H7 (cell line): ENCODE data around the gene TSPAN3. TPM values are rescaled to one million over a fixed set of nuclear protein-coding genes. Genes with fewer than 3 reads are reported as not detected.

Experiments
- DNase-seq: peaks from one replicate; pipeline ENCODE4 v3.0.0; 2012
- H3K27me3 ChIP-seq: 2 replicates; pipeline ENCODE4 v1.6.0; 2011; ENCODE audit warnings: mild to moderate bottlenecking, low read length; ENCODE audit not compliant: control insufficient read depth, insufficient read depth
- H3K36me3 ChIP-seq: replicated peaks from 2 replicates; pipeline ENCODE4 v1.5.1; 2011; ENCODE audit warnings: low read length; ENCODE audit not compliant: control insufficient read depth, insufficient read depth
- H3K4me3 ChIP-seq: 2 replicates; pipeline ENCODE4 v1.5.1; 2011; ENCODE audit warnings: low read depth, mild to moderate bottlenecking, control low read depth, low read length, moderate library complexity; ENCODE audit not compliant: insufficient read depth
- total RNA-seq: library from RNA; depleted of rRNA; stranded (reverse); fragments of >200 nt; shearing (Covaris generic); gene quantifications from 2 replicates; pipeline ENCODE4 v1.2.3, GENCODE V29; 2014

TSPAN3 gene
- total RNA-seq, 1 experiment from 2014 or later, result 153 TPM

DNA sequence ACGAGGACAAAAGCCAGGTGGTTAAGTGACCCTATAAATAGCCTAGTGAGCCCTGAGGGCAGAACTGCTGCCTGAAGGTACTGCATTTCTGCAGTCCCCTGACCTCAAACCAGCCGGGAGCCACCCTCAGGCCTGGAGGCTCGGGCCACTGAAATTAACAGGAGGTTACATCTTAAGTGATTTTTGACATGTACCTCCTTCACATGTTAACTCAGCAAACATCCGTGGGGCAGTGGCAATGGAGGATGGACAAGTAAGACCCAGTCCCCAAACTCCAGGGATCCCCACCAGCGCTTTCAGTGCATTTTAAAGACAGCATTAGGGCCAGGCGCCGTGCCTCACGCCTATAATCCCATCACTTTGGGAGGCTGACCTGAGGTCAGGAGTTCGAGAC is 49.8 kb downstream of the TSPAN3 start:
- no peak for DNase-seq
- H3K4me3 ChIP-seq, result no peak overlapping the region

DNA sequence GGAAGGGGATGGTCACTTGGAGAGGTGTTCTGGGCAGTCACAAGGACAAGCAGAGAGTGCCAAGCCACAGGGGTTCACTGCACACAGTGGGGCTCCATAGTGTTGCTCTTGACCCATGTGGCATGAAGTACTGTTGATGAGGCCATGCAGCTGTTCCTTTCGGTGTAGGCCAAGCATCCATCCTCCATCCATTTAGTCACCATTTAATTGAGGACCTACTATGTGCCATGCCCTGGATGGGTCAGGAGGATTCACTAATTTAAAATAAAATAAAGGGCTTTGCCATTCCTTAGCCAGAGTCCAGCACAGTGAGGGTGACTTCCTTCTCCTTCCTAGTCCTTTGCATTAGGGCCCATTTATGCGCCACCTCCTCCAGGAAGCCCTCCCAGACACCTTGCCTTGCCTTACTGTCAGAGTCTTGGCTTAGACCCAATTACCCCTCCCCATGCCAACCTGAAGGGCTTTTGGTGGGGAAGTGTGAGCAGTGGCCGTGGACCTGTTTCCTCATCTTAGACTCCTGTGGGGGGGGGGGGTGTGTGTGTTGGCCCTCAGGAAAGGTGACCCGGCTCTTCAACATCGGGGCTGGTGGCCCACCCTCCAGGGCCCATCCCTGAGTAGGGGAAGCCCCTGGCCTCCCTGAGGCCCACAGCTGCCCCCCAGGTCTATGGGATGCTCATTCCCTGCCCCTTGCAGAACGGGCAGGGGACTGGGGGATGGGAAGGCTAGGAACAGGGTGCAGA is 50.4 kb downstream of the TSPAN3 start:
- no peaks in the 10 kb centered on the region for H3K27me3 ChIP-seq

More for the DNA sequence above, 49.8 kb downstream of the TSPAN3 start:
- Histone ChIP-seq H3K36me3 (no peaks in the 10 kb centered on the region), H3K27me3 (no peaks in the 10 kb centered on the region)

DNA sequence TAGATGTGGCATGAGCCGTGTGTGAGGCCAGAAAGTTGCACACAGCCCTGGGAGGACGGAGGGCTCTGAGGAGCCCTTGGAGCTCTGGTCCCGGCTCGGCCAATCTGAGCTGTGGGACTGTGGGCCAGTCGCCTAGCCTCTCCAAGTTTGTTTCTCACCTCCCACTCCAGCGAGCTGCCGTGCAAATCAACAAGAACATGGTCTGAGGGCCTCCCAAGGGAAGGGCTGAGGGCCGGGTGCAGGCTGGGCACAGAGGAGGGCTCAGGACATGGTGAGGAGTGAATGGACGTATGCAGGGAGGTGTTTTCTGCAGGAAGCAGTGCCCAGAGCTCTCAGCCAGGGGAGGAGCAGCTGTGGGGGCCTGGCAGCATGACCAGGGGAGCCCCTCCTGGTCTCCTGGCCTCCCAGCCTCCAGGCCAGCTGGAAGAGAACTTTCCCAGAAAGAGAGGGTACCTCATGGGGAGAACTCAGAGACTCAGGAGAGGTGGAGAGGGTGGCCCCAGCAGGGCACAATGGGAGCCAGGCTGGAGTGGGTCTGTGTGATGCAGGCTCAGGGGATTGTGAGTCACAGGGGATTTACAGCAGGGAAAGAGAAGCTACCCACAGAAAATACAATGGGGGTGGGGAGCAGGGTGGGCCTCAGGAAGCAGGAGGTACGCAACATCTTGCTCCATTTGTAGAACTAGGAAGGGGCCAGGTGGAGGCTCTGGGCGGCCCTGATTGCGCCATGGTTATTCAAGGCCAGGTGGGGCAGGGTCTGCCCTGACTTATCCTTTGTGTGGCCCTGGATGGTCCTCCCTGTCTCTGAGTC is 51.2 kb downstream of the TSPAN3 start:
- Histone ChIP-seq H3K36me3 (no peaks in the 10 kb centered on the region), H3K4me3 (no peak overlapping the region), H3K27me3 (no peaks in the 10 kb centered on the region)
- DNase-seq, result peak; percentile 45

More for the DNA sequence above, 50.4 kb downstream of the TSPAN3 start:
- DNase-seq, result no peak
- H3K36me3 ChIP-seq, result no peaks in the 10 kb centered on the region
- H3K4me3 ChIP-seq, result no peak overlapping the region

DNA sequence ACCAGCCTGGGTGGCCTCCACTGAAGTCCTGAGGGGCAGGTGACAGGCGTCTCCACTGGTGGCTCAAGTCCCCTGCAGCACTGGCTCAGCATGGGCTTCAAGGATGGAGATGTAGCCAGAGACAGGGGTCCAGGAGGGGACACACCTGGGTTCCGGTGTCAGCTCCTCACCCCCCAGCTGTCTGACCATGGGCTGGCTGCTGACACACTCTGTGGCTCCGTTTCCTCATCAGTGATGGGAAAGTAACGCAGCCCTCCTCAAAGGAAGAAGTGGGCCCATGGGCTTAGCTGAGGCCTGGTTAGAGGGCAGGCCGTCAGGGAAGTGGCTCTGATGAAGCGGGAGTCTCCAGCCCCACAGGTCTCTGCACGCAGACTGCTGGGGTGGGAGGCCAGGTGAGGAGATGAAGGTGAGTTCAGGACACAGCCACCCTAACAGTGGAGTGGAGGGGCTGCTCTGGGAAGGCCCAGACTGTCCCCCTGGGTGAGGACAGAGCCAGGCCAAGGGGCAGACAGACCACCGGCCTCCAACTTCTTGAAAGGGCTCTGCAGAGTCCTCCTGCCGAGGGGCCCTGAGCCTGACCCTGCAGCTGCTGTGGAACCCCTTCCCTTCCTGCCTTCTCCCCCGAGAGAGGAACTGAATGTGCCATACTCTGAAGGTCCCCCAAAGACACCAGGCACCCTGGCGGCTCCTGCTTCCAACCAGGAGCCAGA is 52.0 kb downstream of the TSPAN3 start:
- Histone ChIP-seq H3K36me3 (no peaks in the 10 kb centered on the region), H3K27me3 (no peaks in the 10 kb centered on the region), H3K4me3 (no peak overlapping the region)
- DNase-seq, result peak; percentile 40

DNA sequence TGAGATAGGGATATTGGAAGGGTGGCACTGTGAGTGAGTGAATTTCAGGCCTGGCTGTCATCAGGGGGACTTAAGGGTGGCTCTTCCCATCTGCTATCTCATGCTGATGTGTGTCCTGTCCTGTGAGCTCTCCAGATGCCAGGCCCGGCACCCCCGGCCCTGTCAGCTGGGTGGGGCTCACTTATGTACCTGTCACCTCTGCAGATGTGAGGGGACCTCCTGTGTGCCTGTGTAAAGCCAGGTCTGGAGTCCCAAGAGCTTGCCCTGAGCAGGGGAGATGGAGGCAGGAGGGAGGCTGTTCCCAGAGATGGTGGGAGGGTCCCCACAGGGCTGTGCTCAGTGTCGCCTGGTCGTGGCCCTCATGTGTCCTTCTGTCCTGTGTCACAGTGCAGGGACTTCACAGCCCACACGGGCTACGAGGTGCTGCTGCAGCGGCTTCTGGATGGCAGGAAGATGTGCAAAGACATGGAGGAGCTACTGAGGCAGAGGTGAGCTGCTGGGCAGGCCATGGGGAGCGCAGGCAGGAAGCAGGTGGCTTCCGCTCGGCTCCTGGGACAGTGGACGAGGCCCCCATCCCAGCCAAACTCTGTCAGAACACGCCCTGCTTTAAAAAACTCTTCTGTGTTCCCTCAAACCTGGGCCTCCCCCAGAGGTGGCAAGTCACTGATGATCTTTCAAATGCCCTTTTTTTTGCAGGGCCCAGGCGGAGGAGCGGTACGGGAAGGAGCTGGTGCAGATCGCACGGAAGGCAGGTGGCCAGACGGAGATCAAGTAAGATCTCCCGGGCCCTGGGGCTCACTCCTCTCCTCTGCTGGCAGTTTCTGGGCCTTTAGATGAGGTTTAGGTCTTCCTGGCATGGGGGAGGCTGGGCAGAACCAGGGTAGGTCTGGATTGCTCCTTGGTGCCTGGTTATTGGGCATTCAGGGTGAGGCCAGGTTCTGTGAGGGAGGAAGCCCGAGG is 52.9 kb downstream of the TSPAN3 start:
- Histone ChIP-seq H3K27me3 (no peaks in the 10 kb centered on the region), H3K36me3 (no peaks in the 10 kb centered on the region), H3K4me3 (no peak overlapping the region)
- peak; percentile 46 for DNase-seq

DNA sequence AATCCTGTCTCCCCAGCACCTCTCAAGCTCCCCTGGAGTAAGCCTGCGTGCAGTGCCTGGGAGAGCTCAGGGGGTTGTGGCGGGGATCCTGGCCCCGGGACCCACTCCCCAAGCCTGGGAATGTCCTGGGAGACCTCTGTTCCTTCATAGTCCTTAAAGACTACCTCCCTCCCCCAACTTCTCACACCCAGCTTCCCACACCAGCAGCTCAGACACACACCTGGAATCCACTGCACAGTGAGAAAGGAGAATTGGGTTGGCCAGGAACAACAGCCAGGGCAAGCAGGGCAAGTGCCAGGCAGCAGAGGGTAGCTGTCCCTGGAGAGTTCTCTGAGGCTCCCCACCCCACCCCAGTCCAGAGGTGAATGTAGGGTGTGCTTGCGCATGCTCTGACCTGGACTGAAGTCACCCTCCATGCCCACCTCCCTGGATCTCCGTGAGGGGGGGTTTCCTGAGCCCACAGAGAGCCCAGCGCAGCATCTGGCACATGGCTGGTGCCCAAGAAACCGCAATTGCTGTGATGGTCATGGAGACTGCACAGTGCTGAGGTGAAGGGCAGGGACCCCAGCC is 53.7 kb downstream of the TSPAN3 start:
- Histone ChIP-seq H3K36me3 (no peaks in the 10 kb centered on the region), H3K4me3 (no peak overlapping the region), H3K27me3 (no peaks in the 10 kb centered on the region)
- DNase-seq, result no peak

DNA sequence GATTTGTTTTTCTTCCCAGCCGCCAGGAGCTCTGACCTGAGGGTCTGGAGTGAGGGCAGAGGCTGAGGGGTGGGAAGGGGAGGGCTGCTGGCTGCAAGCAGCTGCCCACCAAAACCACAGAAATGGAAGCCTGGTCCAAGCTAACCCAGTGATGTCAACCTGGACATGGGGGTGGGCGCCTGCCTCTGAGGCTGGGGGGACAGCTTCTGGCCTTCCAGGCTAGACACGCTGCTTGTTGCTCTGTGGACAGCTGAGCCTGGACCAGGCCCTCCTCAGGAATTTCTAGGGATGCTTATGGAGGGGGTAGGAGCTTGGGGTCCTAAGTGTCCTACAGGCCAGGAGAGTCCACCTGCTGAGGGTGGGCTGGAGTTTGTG is 54.6 kb downstream of the TSPAN3 start:
- DNase-seq, result no peak
- no peaks in the 10 kb centered on the region for H3K27me3 ChIP-seq
- H3K4me3 ChIP-seq, result no peak overlapping the region
- no peaks in the 10 kb centered on the region for H3K36me3 ChIP-seq

DNA sequence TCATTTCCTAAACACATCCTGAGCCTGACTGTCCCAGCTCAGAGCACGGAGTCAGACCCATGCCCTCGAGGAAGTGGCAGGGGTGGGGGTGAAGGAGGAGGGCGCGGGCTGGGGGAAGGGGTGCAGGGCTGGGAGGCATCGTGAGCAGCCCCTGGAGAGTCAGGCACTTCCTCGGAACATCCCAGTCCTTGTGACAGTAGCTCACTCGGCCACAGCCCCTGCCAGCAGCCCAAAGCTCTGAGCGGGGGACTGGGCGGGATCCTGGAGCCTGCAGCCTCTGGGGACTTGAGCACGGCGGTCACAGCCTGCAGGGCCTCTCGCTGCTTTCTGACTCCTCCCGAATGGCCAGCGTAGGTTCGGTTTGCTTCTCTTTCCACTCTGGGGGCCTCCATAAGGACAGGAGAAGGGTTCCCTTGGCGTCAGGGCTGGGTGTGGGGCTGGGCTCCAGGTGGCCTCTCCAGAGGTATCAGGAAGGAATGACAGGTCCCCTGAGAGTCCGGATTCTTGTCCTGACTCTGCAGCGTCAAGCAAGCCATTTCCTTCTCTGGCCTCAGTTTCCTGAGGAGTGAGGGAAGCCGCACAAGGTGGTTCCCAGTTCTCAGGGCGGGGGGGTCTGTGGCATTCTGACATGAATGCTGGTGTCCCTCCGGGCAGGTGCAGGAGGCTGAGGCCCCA is 55.1 kb downstream of the TSPAN3 start:
- Histone ChIP-seq H3K27me3 (no peaks in the 10 kb centered on the region), H3K36me3 (no peaks in the 10 kb centered on the region), H3K4me3 (no peak overlapping the region)
- DNase-seq, result peak; percentile 78

DNA sequence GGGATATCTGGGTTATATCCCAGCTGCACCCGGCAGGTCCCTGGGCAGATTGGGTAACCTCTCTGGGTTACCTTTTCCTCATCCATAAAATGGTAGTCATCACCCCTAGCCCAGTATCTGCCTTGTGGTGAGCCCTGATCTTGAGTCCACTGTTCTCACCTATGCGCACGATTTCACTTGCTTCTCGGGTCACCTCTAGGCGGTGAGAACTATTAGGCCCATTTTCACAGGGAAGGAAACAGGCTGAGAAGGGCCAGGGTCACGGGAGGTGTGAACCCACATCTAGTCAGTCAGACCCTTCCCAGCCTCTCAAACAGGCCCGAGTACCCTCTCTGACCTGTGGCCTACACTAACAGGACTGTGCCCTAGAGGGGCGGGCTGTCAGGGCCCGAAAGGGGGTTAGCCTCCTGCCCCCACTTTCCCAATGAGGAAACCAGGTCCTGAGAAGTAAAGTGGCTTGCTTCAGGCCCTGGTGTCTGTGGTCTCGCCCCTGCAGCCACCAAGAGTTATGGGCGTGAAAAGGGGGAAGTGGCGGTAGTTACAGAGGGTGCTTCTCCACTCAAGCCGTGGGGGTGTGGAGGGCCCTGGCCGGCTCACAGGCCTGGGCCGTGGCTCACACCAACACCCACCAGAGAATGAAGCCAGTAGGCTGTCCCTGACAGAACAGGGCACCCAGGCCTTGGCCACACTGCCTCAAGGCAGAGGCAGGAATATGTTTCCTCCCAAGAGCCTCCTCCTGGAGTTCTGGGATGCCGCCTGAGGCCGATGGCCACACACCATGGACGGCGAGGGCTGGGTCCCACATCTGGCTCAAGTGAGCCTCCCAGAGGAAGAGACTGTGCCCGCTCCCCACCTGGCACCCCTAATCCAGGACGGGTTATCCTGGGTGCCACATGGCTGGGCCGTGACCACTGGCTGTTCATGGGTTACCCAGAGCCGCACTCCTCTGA is 56.5 kb downstream of the TSPAN3 start:
- Histone ChIP-seq H3K4me3 (no peak overlapping the region), H3K27me3 (no peaks in the 10 kb centered on the region), H3K36me3 (no peaks in the 10 kb centered on the region)
- DNase-seq, result peak; percentile 50

DNA sequence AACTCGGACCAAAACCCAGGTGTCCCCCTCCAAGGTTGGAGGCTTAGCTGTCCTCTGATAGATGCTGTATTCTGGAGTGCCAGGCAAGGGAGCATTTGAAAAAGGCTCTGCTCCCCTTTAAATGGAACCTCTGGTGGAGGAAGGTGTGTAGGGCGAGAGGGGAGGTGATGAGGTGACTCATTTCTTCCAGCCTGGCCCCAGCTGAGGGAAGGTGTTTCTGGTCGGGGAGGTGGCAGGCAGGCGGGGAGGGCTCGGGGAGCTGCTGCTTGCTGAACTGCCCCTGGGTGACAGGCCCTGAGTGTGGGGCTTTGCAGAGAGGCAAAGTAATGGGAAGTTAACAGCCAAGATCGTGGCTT is 57.2 kb downstream of the TSPAN3 start:
- DNase-seq, result peak; percentile 69
- Histone ChIP-seq H3K4me3 (no peak overlapping the region), H3K27me3 (no peaks in the 10 kb centered on the region), H3K36me3 (no peaks in the 10 kb centered on the region)

DNA sequence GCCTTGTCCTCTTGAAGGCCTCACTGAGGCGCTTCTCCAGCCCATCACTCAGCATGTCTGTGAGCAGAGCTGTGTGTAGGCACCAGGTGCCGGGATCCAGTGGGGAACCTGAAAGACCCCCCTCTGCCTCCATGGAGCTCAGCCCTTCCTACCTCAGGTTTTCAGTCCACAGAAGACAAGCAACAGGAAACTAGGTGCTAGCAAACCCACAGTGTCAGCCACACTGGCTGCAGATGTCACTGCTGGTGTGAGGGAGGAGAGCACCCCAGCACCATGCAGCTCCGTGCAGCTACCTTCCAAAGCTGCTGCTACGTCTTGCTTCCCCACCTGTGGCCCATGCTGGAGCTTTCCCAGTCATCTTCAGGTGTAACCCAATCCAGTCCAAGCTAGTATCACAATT is 58.0 kb downstream of the TSPAN3 start:
- Histone ChIP-seq H3K36me3 (no peaks in the 10 kb centered on the region), H3K27me3 (no peaks in the 10 kb centered on the region), H3K4me3 (no peak overlapping the region)
- DNase-seq, result no peak

DNA sequence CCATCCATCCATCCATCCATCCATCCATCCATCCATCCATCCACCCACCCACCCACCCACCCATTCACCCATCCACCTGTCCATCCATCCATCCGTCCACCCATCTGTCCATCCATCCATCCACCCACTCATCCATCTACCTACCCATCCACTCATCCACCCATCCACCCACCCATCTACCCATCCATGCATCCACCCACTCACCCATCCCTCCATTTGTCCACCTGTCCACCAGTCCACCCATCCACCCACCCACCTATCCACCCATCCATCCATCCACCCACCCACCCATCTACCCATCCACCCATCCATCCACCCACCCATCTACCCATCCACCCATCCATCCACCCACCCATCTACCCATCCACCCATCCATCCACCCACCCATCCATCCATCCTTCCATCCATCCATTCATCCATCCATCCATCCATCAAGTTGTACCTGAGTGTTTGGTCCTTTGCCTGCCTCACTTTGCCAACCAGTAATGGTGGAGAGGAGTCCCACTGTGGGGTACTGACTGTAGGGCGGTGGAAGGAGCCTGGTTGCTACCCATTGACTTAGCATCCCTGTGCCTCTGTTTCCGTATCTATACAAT is 58.7 kb downstream of the TSPAN3 start:
- no peaks in the 10 kb centered on the region for H3K36me3 ChIP-seq
- no peaks in the 10 kb centered on the region for H3K27me3 ChIP-seq
- no peak overlapping the region for H3K4me3 ChIP-seq
- no peak for DNase-seq
